ENCODE data around the gene ZNF112.

The ZNF112 gene

DNA sequence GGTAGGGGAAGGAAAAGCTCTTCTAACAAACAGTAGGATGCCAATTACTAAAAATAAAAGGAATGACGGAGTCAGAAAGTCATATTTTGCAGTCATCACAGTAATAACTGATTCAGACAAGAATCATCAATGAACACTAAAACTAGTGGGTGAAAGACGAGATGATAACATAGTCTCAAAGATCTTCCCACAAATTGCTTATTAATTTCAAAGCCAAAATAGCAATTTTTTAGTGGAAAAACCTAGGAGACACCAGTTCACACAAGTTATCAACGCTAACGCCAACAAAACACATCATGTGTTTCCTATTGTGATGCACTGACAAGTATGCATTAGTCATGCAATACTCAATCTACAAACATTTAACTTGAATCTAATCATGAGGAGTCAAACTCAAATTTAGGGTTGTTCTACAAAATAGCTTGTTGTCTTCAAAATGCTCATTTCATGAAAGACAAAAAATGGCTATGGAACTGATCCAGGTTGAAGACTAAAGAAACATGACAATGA lies 78.2 kb downstream of the ZNF112 start:
- DNase-seq, result no peak

DNA sequence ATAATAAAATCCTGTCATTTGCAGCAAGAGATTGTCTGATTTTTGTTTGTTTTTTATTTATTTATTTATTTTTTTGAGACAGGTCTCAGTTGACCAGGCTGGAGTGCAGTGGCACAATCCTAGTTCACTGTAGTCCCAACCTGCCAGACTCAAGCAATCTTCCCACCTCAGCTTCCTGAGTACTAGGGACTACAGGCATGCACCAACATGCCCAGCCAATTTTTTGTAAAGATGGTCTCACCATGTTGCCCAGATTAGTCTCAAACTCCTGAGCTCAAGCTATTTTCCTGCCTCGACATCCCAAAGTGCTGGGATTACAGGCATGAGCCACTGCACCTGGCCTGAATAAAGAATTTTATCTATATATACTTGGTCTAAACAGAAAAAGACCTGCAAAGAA lies 79.1 kb downstream of the ZNF112 start:
- DNase-seq, result no peak
